ENCODE measurements around the gene SCAMP3. TPM values are rescaled to one million over a fixed set of nuclear protein-coding genes. Genes with fewer than 3 reads are reported as not detected.
"Not testable (repeated sequence)": the region's sequence is repeated elsewhere in the genome, so short reads cannot be mapped to it uniquely, and the experiment has no call there.

SCAMP3 gene
- total and polyA plus RNA-seq, 4 donors = 26.3 to 103 (median 70.1) TPM

DNA sequence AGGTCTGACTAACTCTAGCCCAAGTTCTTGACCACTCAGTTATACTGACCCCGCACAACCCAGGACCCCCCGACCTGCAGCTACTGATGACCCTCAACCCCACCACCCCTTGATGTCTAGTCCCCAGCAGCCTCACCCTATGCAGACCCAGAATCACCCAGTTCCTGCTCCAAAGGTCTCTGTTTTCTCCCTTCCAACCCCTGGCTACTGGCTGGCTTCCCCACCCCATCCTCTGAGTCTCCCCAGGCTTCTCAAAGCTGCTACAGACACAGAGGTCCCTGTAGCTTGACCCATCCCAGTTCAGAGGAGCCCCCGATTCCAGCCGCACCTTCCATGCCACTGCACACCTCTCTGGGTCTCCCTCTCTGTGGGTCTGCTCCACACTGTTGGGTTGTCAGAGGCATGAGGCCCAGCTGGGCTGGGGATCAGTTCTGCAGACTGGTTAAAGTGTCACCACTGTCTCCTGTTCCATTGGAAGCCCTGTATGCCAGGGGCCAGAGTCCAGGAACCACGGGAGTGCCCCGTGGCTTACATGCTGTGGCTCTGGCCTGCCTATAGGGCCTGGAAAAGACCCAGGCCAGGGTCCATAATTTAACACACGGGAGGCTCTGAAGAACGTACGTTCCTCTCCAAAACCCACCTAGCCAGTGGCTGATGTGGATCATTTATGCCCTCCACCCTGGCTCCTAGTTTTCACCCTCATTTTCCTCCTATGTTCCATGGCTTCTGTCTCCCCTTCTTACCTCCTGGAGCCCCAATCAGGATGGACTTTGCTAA is 38.6 kb upstream of the SCAMP3 start:
- no peak for DNase-seq (ENCODE audit: low read depth in 4 of 6, low spot score in 6 of 6)
- Histone ChIP-seq H3K9me3 (ENCODE audit: control insufficient read depth, insufficient read depth, low read length) (no peaks in the 10 kb centered on the region), H3K36me3 (ENCODE audit: control insufficient read depth, insufficient read depth, low read length) (no peaks in the 10 kb centered on the region), H3K27ac (ENCODE audit: low read depth, low read length) (no peak overlapping the region), H3K4me3 (ENCODE audit: low read depth, low read length) (no peak overlapping the region), H3K27me3 (ENCODE audit: control insufficient read depth, insufficient read depth, low read length) (peaks cover 12% of the 10 kb centered on the region), H3K4me1 (ENCODE audit: control insufficient read depth, insufficient read depth, low read length) (no peaks in the 10 kb centered on the region)
- 92% methylated on average over 8 of the region's 9 CpGs for WGBS (ENCODE audit: insufficient coverage)

DNA sequence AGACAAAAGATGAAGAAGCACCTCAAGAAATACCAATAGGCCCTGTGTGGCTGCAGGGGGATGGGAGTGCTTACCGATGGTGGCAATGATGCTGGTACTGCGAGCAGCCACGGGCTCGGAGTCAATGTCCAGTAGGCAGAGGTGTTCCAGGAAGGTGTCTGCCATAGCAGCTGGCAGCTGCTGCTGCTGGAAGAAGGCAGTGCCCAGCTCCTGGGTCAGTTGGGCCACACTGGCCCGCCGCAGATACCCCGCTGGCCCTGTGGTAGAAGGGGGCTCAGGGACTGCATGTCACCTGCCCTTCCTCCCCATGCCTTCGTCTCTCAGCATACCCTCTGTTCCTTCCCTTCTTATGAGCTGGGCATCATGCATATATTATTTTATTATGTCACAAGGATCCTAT is 37.9 kb upstream of the SCAMP3 start:
- Histone ChIP-seq H3K4me1 (ENCODE audit: control insufficient read depth, insufficient read depth, low read length) (peaks cover 6% of the 10 kb centered on the region), H3K4me3 (ENCODE audit: low read depth, low read length) (no peak overlapping the region), H3K9me3 (ENCODE audit: control insufficient read depth, insufficient read depth, low read length) (no peaks in the 10 kb centered on the region), H3K27ac (ENCODE audit: low read depth, low read length) (no peak overlapping the region), H3K27me3 (ENCODE audit: control insufficient read depth, insufficient read depth, low read length) (peaks cover 20% of the 10 kb centered on the region), H3K36me3 (ENCODE audit: control insufficient read depth, insufficient read depth, low read length) (no peaks in the 10 kb centered on the region)
- no peak for DNase-seq (ENCODE audit: low read depth in 4 of 6, low spot score in 6 of 6)
- WGBS (ENCODE audit: insufficient coverage) = 89% methylated on average over 7 of the region's 8 CpGs

DNA sequence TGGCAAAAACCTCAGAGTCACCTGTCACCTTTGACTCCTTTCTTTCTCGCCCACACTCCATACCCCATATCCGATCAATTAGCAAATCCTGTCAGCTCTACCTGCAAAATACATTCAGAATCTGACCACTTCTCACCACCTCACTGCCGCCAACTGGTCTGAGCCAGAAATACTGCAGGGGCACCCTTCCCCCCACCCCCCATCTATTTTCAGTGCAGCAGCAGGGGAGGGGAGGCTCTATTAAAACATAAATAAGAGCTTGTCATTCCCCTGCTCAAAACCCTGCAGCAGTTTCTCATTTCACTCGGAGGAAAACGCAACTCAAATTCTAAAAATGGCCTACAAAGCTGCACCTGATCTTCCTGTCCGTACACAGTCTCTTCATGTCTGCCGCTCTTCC is 35.2 kb upstream of the SCAMP3 start:
- Histone ChIP-seq H3K4me3 (ENCODE audit: low read depth, low read length) (no peak overlapping the region), H3K27ac (ENCODE audit: low read depth, low read length) (no peak overlapping the region), H3K4me1 (ENCODE audit: control insufficient read depth, insufficient read depth, low read length) (peaks cover 12% of the 10 kb centered on the region), H3K27me3 (ENCODE audit: control insufficient read depth, insufficient read depth, low read length) (peaks cover 42% of the 10 kb centered on the region), H3K36me3 (ENCODE audit: control insufficient read depth, insufficient read depth, low read length) (no peaks in the 10 kb centered on the region), H3K9me3 (ENCODE audit: control insufficient read depth, insufficient read depth, low read length) (no peaks in the 10 kb centered on the region)
- peak in 1 of 6 donors; percentile 6 for DNase-seq (ENCODE audit: low read depth in 4 of 6, low spot score in 6 of 6)
- WGBS (ENCODE audit: insufficient coverage) = 63% methylated on average over 6 of the region's 7 CpGs

DNA sequence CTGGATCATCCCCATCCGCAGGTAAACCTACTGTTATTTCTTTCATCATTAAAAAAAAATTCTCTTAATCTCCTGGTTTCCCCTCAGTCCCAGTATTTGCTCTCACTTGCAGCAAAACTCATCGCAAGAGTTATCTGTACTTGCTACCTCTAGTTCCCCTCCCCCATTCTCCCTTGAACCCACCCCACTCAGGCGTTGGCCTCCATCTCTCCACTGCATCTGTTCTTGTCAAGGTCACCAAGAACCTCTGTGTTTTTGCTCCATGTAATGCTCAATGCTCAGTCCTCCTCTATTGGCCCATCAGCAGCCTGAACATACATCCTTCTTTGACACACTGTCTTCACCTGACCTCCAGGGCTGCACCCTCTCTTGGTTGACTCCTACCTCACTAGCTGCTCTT is 34.5 kb upstream of the SCAMP3 start:
- WGBS (ENCODE audit: insufficient coverage) = 85% methylated on average over 3 of the region's 3 CpGs
- peaks cover 2% of the 10 kb centered on the region for H3K36me3 ChIP-seq (ENCODE audit: control insufficient read depth, insufficient read depth, low read length)
- peaks cover 42% of the 10 kb centered on the region for H3K27me3 ChIP-seq (ENCODE audit: control insufficient read depth, insufficient read depth, low read length)
- no peak overlapping the region for H3K27ac ChIP-seq (ENCODE audit: low read depth, low read length)
- H3K9me3 ChIP-seq (ENCODE audit: control insufficient read depth, insufficient read depth, low read length) = no peaks in the 10 kb centered on the region
- H3K4me3 ChIP-seq (ENCODE audit: low read depth, low read length) = no peak overlapping the region
- no peak for DNase-seq (ENCODE audit: low read depth in 4 of 6, low spot score in 6 of 6)
- H3K4me1 ChIP-seq (ENCODE audit: control insufficient read depth, insufficient read depth, low read length) = peaks cover 12% of the 10 kb centered on the region

DNA sequence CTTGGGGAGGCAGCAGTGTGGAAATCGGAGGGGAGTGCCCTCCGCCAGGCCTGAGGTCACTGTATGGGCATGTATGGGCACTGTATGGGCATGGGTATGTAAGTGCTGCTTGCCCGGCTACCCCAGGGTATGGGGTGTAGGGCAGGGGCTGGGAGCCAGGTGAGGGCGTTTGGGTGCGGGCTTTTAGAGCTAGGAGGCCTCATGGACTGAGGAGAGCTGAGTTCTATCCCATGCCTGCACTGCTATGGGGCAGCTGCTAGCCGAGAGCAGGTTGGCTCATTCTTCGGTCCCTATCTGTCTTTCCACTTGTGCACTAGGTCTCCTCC is 33.7 kb upstream of the SCAMP3 start:
- Histone ChIP-seq H3K36me3 (ENCODE audit: control insufficient read depth, insufficient read depth, low read length) (peaks cover 3% of the 10 kb centered on the region), H3K4me3 (ENCODE audit: low read depth, low read length) (no peak overlapping the region), H3K4me1 (ENCODE audit: control insufficient read depth, insufficient read depth, low read length) (peaks cover 12% of the 10 kb centered on the region), H3K27ac (ENCODE audit: low read depth, low read length) (no peak overlapping the region), H3K27me3 (ENCODE audit: control insufficient read depth, insufficient read depth, low read length) (peaks cover 42% of the 10 kb centered on the region), H3K9me3 (ENCODE audit: control insufficient read depth, insufficient read depth, low read length) (no peaks in the 10 kb centered on the region)
- 72% methylated on average over 7 of the region's 7 CpGs for WGBS (ENCODE audit: insufficient coverage)
- DNase-seq (ENCODE audit: low read depth in 4 of 6, low spot score in 6 of 6) = no peak

DNA sequence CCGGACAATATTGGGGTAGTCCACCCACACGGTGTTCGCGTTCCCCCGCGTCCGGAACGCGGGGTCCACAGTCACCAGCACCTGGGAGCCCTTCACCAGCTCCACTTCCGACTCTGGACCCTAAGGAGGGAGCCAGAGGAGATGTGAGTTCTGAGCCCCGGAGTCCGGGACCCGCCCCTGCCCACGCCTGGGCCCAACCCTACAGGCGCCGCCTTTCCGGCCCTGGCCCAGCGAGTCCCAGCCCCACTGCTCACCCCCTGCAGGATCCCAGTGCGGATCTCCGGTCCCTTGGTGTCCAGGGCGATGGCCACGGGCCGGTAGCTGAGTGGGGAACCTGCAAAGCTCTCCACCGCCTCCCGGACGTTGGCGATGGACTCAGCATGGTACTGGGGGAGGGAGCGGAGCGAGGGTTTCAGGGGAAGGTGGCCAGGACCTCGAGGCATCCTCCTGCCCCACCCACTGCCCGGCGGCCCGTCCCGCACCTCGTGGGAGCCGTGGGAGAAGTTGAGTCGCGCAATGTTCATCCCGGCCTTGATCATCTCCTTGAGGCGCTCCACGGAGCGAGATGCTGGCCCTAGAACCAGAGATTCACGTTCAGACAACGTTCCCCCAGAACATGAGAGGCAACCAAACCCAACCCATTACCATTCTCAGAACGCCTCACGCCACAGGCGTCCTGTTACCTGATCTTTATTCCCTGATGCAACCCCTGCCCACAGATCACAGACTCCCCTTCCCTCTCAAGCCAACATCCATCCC is 33.2 kb upstream of the SCAMP3 start:
- Histone ChIP-seq H3K4me3 (ENCODE audit: low read depth, low read length) (no peak overlapping the region), H3K9me3 (ENCODE audit: control insufficient read depth, insufficient read depth, low read length) (no peaks in the 10 kb centered on the region), H3K27me3 (ENCODE audit: control insufficient read depth, insufficient read depth, low read length) (peaks cover 42% of the 10 kb centered on the region), H3K36me3 (ENCODE audit: control insufficient read depth, insufficient read depth, low read length) (peaks cover 3% of the 10 kb centered on the region), H3K27ac (ENCODE audit: low read depth, low read length) (no peak overlapping the region), H3K4me1 (ENCODE audit: control insufficient read depth, insufficient read depth, low read length) (peaks cover 12% of the 10 kb centered on the region)
- DNase-seq (ENCODE audit: low read depth in 4 of 6, low spot score in 6 of 6) = no peak
- 7% methylated on average over 45 of the region's 47 CpGs for WGBS (ENCODE audit: insufficient coverage)

DNA sequence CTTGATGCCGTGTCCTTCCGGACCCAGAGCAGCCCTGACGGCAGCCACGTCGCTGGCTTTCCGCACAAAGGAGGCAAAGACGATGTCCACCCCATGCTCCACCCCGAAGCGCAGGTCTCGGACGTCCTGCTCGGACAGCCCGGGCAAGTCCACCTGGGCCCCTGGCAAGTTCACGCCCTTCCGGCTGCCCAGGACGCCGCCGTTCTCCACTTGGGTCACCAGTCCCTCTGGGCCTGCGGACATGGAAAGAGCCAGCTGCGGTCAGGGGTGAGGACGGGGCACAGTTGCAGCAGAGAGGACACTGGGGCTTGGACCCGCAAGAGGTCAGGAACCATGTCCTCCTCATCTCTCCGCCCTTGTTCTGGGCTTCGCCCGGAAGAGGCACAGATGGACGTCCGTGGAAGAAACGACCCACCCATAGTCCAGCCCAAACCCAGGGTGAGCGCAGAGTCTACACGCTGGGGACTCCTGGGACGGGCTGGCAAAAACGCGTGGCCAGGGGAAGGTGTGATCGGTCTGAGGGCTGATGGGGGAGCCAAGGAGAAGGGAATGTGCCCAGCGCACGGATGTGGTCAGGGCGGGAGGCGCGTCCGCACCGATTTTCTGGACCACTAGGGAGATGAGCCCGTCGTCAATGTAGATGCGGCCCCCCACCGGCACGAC is 32.5 kb upstream of the SCAMP3 start:
- Histone ChIP-seq H3K27ac (ENCODE audit: low read depth, low read length) (no peak overlapping the region), H3K36me3 (ENCODE audit: control insufficient read depth, insufficient read depth, low read length) (peaks cover 3% of the 10 kb centered on the region), H3K27me3 (ENCODE audit: control insufficient read depth, insufficient read depth, low read length) (peaks cover 42% of the 10 kb centered on the region), H3K9me3 (ENCODE audit: control insufficient read depth, insufficient read depth, low read length) (no peaks in the 10 kb centered on the region), H3K4me1 (ENCODE audit: control insufficient read depth, insufficient read depth, low read length) (peaks cover 12% of the 10 kb centered on the region), H3K4me3 (ENCODE audit: low read depth, low read length) (no peak overlapping the region)
- 35% methylated on average over 40 of the region's 46 CpGs for WGBS (ENCODE audit: insufficient coverage)
- no peak for DNase-seq (ENCODE audit: low read depth in 4 of 6, low spot score in 6 of 6)

DNA sequence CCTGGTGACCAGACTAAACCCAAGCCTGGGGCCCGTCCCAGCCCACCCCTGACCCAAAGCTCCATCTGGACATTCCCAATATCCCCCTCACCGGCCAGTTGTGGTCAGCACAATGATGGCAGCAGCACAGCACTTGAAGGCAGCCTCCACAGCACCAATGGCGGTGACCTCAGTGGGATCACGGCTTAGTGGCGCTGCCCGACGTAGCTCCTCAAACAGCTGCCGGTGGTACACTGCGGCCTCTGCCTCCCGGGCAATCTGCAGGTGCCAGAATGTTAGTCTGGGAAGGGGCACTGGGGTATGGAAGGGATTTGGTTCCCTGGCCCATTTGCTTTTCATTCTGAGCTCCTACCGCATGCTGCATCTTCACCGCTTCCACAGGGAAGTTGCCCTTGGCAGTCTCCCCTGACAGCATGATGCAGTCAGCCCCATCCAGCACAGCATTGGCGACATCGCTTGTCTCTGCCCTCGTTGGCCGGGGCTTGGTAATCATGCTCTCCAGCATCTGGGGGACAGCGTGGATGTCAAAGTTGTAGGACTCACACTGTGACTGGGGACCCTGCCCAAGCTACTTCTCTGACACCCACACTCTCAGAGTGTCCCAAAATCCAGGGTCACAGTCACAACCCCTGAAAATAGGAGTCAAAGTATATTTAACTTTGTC is 31.1 kb upstream of the SCAMP3 start:
- 78% methylated on average over 16 of the region's 17 CpGs for WGBS (ENCODE audit: insufficient coverage)
- peaks cover 14% of the 10 kb centered on the region for H3K36me3 ChIP-seq (ENCODE audit: control insufficient read depth, insufficient read depth, low read length)
- no peak overlapping the region for H3K27ac ChIP-seq (ENCODE audit: low read depth, low read length)
- no peak overlapping the region for H3K4me3 ChIP-seq (ENCODE audit: low read depth, low read length)
- H3K27me3 ChIP-seq (ENCODE audit: control insufficient read depth, insufficient read depth, low read length) = peaks cover 42% of the 10 kb centered on the region
- peaks cover 12% of the 10 kb centered on the region for H3K4me1 ChIP-seq (ENCODE audit: control insufficient read depth, insufficient read depth, low read length)
- no peak for DNase-seq (ENCODE audit: low read depth in 4 of 6, low spot score in 6 of 6)
- no peaks in the 10 kb centered on the region for H3K9me3 ChIP-seq (ENCODE audit: control insufficient read depth, insufficient read depth, low read length)

DNA sequence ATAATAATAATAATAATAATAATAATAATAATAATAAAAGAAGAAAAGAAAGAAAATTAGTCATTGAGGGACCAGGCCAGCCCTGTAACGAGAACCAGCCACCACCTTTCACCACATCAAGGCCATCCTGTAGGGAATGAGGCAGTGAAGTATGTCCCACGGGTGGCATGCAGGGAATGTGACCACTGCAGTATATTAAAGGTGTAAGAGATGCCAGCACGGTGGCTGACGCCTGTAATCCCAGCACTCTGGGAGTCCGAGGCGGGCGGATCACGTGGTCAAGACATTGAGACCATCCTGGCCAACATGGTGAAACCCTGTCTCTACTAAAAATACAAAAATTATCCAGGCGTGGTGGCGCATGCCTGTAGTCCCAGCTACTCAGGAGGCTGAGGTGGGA is 28.8 kb upstream of the SCAMP3 start:
- Histone ChIP-seq H3K36me3 (ENCODE audit: control insufficient read depth, insufficient read depth, low read length) (peaks cover 31% of the 10 kb centered on the region), H3K27me3 (ENCODE audit: control insufficient read depth, insufficient read depth, low read length) (peaks cover 32% of the 10 kb centered on the region), H3K4me1 (ENCODE audit: control insufficient read depth, insufficient read depth, low read length) (peaks cover 12% of the 10 kb centered on the region)
- not testable (repeated sequence) for DNase-seq (ENCODE audit: low read depth in 4 of 6, low spot score in 6 of 6); H3K27ac ChIP-seq (ENCODE audit: low read depth, low read length); H3K9me3 ChIP-seq (ENCODE audit: control insufficient read depth, insufficient read depth, low read length); H3K4me3 ChIP-seq (ENCODE audit: low read depth, low read length)
- WGBS (ENCODE audit: insufficient coverage) = 89% methylated on average over 5 of the region's 10 CpGs

All from spinal cord (tissue), 10 donors.